Astrocyte (in vitro differentiated cells and primary cell): ENCODE measurements around the gene ENPP6. TPM values are rescaled to one million over a fixed set of nuclear protein-coding genes. Genes with fewer than 3 reads are reported as not detected.

Experiments used
- DNase-seq: peaks from one replicate; pipeline ENCODE4 v3.0.0-alpha.2; 2010; ENCODE audit warnings: low read depth
- FAIRE-seq: peaks from 2 replicates; lab custom pipeline; 2011; peaks lifted over from hg19 to GRCh38; lab: Jason Lieb, UNC
- H2AFZ ChIP-seq: 2 replicates; pipeline ENCODE4 v1.6.0; 2012; ENCODE audit warnings: low read depth, low read length, inconsistent platforms
- H3K27ac ChIP-seq: 2 replicates; pipeline ENCODE4 v1.5.1; 2011; ENCODE audit warnings: low read depth, low read length, inconsistent platforms
- H3K27me3 ChIP-seq: 2 replicates; pipeline ENCODE4 v1.6.0; 2011; ENCODE audit warnings: low read length, inconsistent platforms; ENCODE audit not compliant: insufficient read depth
- H3K36me3 ChIP-seq: 2 replicates; pipeline ENCODE4 v1.5.1; 2011; ENCODE audit warnings: low read length, inconsistent platforms; ENCODE audit not compliant: insufficient read depth
- H3K4me1 ChIP-seq: 2 replicates; pipeline ENCODE4 v1.5.1; 2011; ENCODE audit warnings: low read length, inconsistent platforms; ENCODE audit not compliant: insufficient read depth
- H3K4me2 ChIP-seq: 2 replicates; pipeline ENCODE4 v1.6.0; 2012; ENCODE audit warnings: low read length, inconsistent platforms
- H3K4me3 ChIP-seq: 2 replicates; pipeline ENCODE4 v1.5.1; 2011; ENCODE audit warnings: low read depth, mild to moderate bottlenecking, low read length, inconsistent platforms; ENCODE audit not compliant: insufficient read depth
- H3K79me2 ChIP-seq: 2 replicates; pipeline ENCODE4 v1.6.0; 2012; ENCODE audit warnings: mild to moderate bottlenecking, low read length, inconsistent platforms; ENCODE audit not compliant: insufficient read depth
- H3K9ac ChIP-seq: 2 replicates; pipeline ENCODE4 v1.6.0; 2012; ENCODE audit warnings: mild to moderate bottlenecking, low read length, inconsistent platforms
- H3K9me3 ChIP-seq: 2 replicates; pipeline ENCODE4 v1.5.1; 2012; ENCODE audit warnings: low read depth, mild to moderate bottlenecking, low read length, inconsistent platforms; ENCODE audit not compliant: insufficient read depth
- H4K20me1 ChIP-seq: 2 replicates; pipeline ENCODE4 v1.6.0; 2012; ENCODE audit warnings: low read length, inconsistent platforms; ENCODE audit not compliant: insufficient read depth
- H3K27ac Mint-ChIP-seq: one replicate; pipeline ENCODE4 v1.8.0; 2021; ENCODE audit warnings: mild to moderate bottlenecking, mixed read lengths; ENCODE audit not compliant: unreplicated experiment
- H3K27me3 Mint-ChIP-seq: one replicate; pipeline ENCODE4 v1.8.0; 2021; ENCODE audit warnings: low read depth, mixed read lengths; ENCODE audit not compliant: unreplicated experiment
- H3K36me3 Mint-ChIP-seq: one replicate; pipeline ENCODE4 v1.8.0; 2021; ENCODE audit warnings: low read depth, mixed read lengths; ENCODE audit not compliant: unreplicated experiment
- H3K4me1 Mint-ChIP-seq: one replicate; pipeline ENCODE4 v1.8.0; 2021; ENCODE audit warnings: low read depth, mixed read lengths; ENCODE audit not compliant: unreplicated experiment
- H3K4me3 Mint-ChIP-seq: one replicate; pipeline ENCODE4 v1.8.0; 2021; ENCODE audit warnings: mild to moderate bottlenecking, moderate library complexity, mixed read lengths; ENCODE audit not compliant: unreplicated experiment
- H3K9me3 Mint-ChIP-seq: one replicate; pipeline ENCODE4 v1.8.0; 2021; ENCODE audit warnings: mild to moderate bottlenecking, mixed read lengths; ENCODE audit not compliant: unreplicated experiment
- CTCF ChIP-seq: IDR thresholded peaks from 2 replicates; pipeline ENCODE4 v1.5.1; 2011; ENCODE audit warnings: low read depth, mild to moderate bottlenecking, inconsistent platforms, low read length, moderate library complexity; ENCODE audit not compliant: insufficient read depth
- EZH2 ChIP-seq: IDR thresholded peaks from 2 replicates; pipeline ENCODE4 v1.6.1; 2012; ENCODE audit warnings: mild to moderate bottlenecking, low read length, inconsistent platforms; ENCODE audit not compliant: insufficient read depth
- total RNA-seq: library from RNA; stranded (reverse); gene quantifications from 2 replicates; pipeline ENCODE4 v1.2.1, GENCODE V29; 2021

ENPP6 gene
- total RNA-seq, 1 donor from 2014 or later, result 0.50 TPM

DNA sequence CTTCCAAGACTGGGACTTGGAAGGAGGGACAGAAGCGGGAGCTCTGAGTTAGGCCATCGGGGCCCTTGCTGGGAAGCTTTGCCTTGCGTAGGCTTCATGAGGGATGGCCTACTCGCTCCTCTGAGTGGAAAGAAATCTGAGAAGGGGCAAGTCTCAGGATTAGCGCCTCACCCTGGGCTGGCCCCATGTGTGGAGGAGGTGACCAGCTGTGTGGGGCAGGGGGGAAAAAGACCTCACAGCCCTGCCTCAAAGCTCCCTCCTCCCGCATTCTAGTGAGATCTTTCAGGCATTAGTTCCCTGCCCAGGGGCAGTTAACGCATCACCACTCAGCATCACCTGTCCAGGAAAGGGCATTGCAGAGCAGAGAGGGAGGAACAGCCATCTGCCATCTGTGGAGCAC is 156.1 kb downstream of the ENPP6 start:
- Mint-ChIP-seq H3K9me3 (peaks cover 2% of the 10 kb centered on the region), H3K4me1 (no peaks in the 10 kb centered on the region), H3K27me3 (peaks cover 16% of the 10 kb centered on the region), H3K27ac (no peak overlapping the region), H3K36me3 (no peaks in the 10 kb centered on the region), H3K4me3 (no peak overlapping the region)
- no peak for DNase-seq
- H3K4me2 ChIP-seq, result no peak overlapping the region
- no peaks in the 10 kb centered on the region for H3K79me2 ChIP-seq
- no peak overlapping the region for H3K4me3 ChIP-seq
- no peaks in the 10 kb centered on the region for H3K27me3 ChIP-seq
- no peaks in the 10 kb centered on the region for H3K9me3 ChIP-seq
- no peak overlapping the region for H2AFZ ChIP-seq
- no peak overlapping the region for H3K27ac ChIP-seq
- H4K20me1 ChIP-seq, result no peaks in the 10 kb centered on the region
- FAIRE-seq, result no peak
- TF ChIP-seq CTCF (no peak), EZH2 (no peak)
- H3K4me1 ChIP-seq, result no peaks in the 10 kb centered on the region
- no peaks in the 10 kb centered on the region for H3K36me3 ChIP-seq
- H3K9ac ChIP-seq, result no peak overlapping the region

GRCh38 chr4:184059099-184059498 is 158.6 kb downstream of the ENPP6 start:
- no peaks in the 10 kb centered on the region for H3K9me3 ChIP-seq
- FAIRE-seq, result no peak
- no peaks in the 10 kb centered on the region for H3K4me1 ChIP-seq
- Mint-ChIP-seq H3K4me1 (no peaks in the 10 kb centered on the region), H3K27me3 (peaks cover 4% of the 10 kb centered on the region), H3K9me3 (peaks cover 2% of the 10 kb centered on the region), H3K4me3 (no peak overlapping the region), H3K36me3 (no peaks in the 10 kb centered on the region), H3K27ac (no peak overlapping the region)
- no peak overlapping the region for H3K9ac ChIP-seq
- H2AFZ ChIP-seq, result no peak overlapping the region
- no peak for TF ChIP-seq EZH2
- TF ChIP-seq CTCF, result no peak
- H3K79me2 ChIP-seq, result no peaks in the 10 kb centered on the region
- no peak for DNase-seq
- H3K27me3 ChIP-seq, result no peaks in the 10 kb centered on the region
- no peak overlapping the region for H3K4me3 ChIP-seq
- H3K4me2 ChIP-seq, result no peak overlapping the region
- H3K36me3 ChIP-seq, result no peaks in the 10 kb centered on the region
- no peaks in the 10 kb centered on the region for H4K20me1 ChIP-seq
- no peak overlapping the region for H3K27ac ChIP-seq

DNA sequence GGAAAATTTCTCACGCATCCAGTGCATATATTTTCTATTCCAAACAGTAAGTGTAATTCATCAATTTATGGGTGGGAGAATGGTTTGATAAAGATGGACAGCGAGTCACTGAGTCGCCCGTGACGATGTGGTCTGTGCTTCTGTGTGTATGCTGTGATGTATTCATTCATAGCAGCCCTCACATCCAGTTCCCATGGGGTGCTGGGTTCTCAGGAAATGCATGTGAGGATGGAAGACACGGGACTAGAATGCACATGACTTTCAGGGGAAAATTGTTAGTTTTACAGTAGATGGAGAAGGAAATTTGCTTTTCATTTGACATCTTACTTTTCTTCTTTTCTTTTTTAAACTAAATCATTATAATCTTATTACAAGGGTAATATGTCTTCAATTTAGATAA is 159.6 kb downstream of the ENPP6 start:
- no peak for DNase-seq
- no peaks in the 10 kb centered on the region for H3K4me1 Mint-ChIP-seq
- TF ChIP-seq EZH2, result no peak
- no peak for TF ChIP-seq CTCF
- Histone ChIP-seq H3K9ac (no peak overlapping the region), H3K4me1 (no peaks in the 10 kb centered on the region), H4K20me1 (no peaks in the 10 kb centered on the region), H3K4me3 (no peak overlapping the region), H3K9me3 (no peaks in the 10 kb centered on the region), H2AFZ (no peak overlapping the region), H3K27ac (no peak overlapping the region), H3K27me3 (no peaks in the 10 kb centered on the region), H3K36me3 (no peaks in the 10 kb centered on the region), H3K4me2 (no peak overlapping the region), H3K79me2 (no peaks in the 10 kb centered on the region)
- no peak overlapping the region for H3K4me3 Mint-ChIP-seq
- H3K27me3 Mint-ChIP-seq, result peaks cover 2% of the 10 kb centered on the region
- no peaks in the 10 kb centered on the region for H3K36me3 Mint-ChIP-seq
- no peak for FAIRE-seq
- peaks cover 2% of the 10 kb centered on the region for H3K9me3 Mint-ChIP-seq
- no peak overlapping the region for H3K27ac Mint-ChIP-seq
